K562 (cell line): ENCODE measurements around the gene HDLBP. TPM values are rescaled to one million over a fixed set of nuclear protein-coding genes. Genes with fewer than 3 reads are reported as not detected.

Experiments used
- ATAC-seq: fragments of 200-7000 bp; cut with Tn5 transposase; 3 replicates; pipeline ENCODE4 v1.9.1; 2020; ENCODE audit warnings: moderate library complexity
- BruUV-seq: library from RNA; stranded (reverse); fragments of 400-500 nt; replicated peaks from 2 replicates; lab custom pipeline; 2021; lab: Mats Ljungman, UMichigan
- CTCF ChIA-PET: fragments of 300-600 bp; formaldehyde crosslinking; extraction: SDS; loops from one replicate; lab custom pipeline; 2021; ENCODE audit warnings: low intra/inter-chr PET ratio; lab: Yijun Ruan, JAX
- POLR2A ChIA-PET: fragments of 300-600, 350-650 bp; sonication (Branson Sonifier 250); formaldehyde crosslinking; extraction: SDS; loops from one replicate; lab custom pipeline; 2021; ENCODE audit warnings: antibody characterized with exemption, inconsistent platforms; lab: Yijun Ruan, JAX
- DNase-seq, 4 experiments: peaks; one replicate each; pipeline versions ENCODE4 v3.0.0 to v3.0.0-alpha.2; 2011 to 2018; ENCODE audit warnings: low spot score in 3 of 4, mixed read lengths in 3 of 4; ENCODE audit errors: extremely low read depth in 1 of 4
- FAIRE-seq: peaks from 2 replicates; lab custom pipeline; 2011; peaks lifted over from hg19 to GRCh38; lab: Jason Lieb, UNC
- H2AFZ ChIP-seq: 2 replicates; pipeline ENCODE4 v1.6.0; 2011; ENCODE audit warnings: low read depth, low read length, control low read depth, inconsistent platforms
- H3K27ac ChIP-seq: fragments of 200-600 bp; 3 replicates; pipeline ENCODE4 v1.8.0; 2011; ENCODE audit warnings: low read depth, mild to moderate bottlenecking, control low read depth, inconsistent platforms, low read length, moderate library complexity, mixed read lengths; ENCODE audit errors: extremely low read depth
- H3K27me3 ChIP-seq, 2 experiments: fragments of 300-600 bp in 1 of 2; 2 replicates in 1 of 2; 3 replicates in 1 of 2; pipeline versions ENCODE4 v1.6.0 to v1.8.0; 2011; ENCODE audit warnings: inconsistent platforms in 2 of 2, low read length in 2 of 2, mild to moderate bottlenecking in 1 of 2, mixed read lengths in 1 of 2, moderate library complexity in 1 of 2; ENCODE audit not compliant: control insufficient read depth in 2 of 2, insufficient read depth in 2 of 2
- H3K36me3 ChIP-seq: fragments of 300-600 bp; 3 replicates; pipeline ENCODE4 v1.8.0; 2011; ENCODE audit warnings: mild to moderate bottlenecking, low read length, inconsistent platforms; ENCODE audit not compliant: control insufficient read depth, insufficient read depth
- H3K4me1 ChIP-seq, 2 experiments: fragments of 200-600 bp in 1 of 2; replicated peaks in 1 of 2; 2 replicates in 1 of 2; 3 replicates in 1 of 2; pipeline versions ENCODE4 v1.5.1 to v1.8.0; 2011; ENCODE audit warnings: inconsistent platforms in 2 of 2, low read length in 2 of 2, mild to moderate bottlenecking in 1 of 2, mixed read lengths in 1 of 2, moderate library complexity in 1 of 2; ENCODE audit not compliant: control insufficient read depth in 2 of 2, insufficient read depth in 2 of 2
- H3K4me2 ChIP-seq: 2 replicates; pipeline ENCODE4 v1.6.1; 2011; ENCODE audit warnings: low read length, control low read depth, inconsistent platforms, mixed read lengths; ENCODE audit not compliant: insufficient read depth
- H3K4me3 ChIP-seq: fragments of 200-600 bp; sonication (generic), shearing (Covaris generic); 2 replicates; pipeline ENCODE4 v1.5.1; 2016; ENCODE audit warnings: control low read depth, inconsistent platforms
- H3K79me2 ChIP-seq: fragments of 200-600 bp; 3 replicates; pipeline ENCODE4 v1.8.0; 2011; ENCODE audit warnings: low read length, inconsistent platforms; ENCODE audit not compliant: control insufficient read depth, insufficient read depth
- H3K9ac ChIP-seq, 2 experiments: 2 replicates each; pipeline versions ENCODE4 v1.6.0 to v1.6.1; 2011; ENCODE audit warnings: low read depth in 2 of 2, low read length in 2 of 2, control low read depth in 1 of 2, inconsistent platforms in 1 of 2, mild to moderate bottlenecking in 1 of 2, mixed read lengths in 1 of 2; ENCODE audit not compliant: insufficient read depth in 1 of 2
- H3K9me1 ChIP-seq: one replicate; pipeline ENCODE4 v1.6.0; 2011; ENCODE audit warnings: inconsistent platforms, mild to moderate bottlenecking, low read length, moderate library complexity; ENCODE audit not compliant: control insufficient read depth, insufficient read depth
- H3K9me3 ChIP-seq: replicated peaks from 2 replicates; pipeline ENCODE4 v1.5.1; 2011; ENCODE audit warnings: low read depth, low read length, inconsistent platforms; ENCODE audit not compliant: control insufficient read depth, insufficient read depth
- H4K20me1 ChIP-seq: replicated peaks from 2 replicates; pipeline ENCODE4 v1.6.1; 2011; ENCODE audit warnings: low read length, inconsistent platforms, mixed read lengths; ENCODE audit not compliant: control insufficient read depth, insufficient read depth
- CBX8 ChIP-seq: fragments of 200-600 bp; sonication (generic); IDR thresholded peaks from 2 replicates; pipeline ENCODE4 v1.6.1; 2012; ENCODE audit warnings: borderline replicate concordance, mixed run types, low read depth, mild to moderate bottlenecking, moderate library complexity, mixed read lengths, low read length, control low read depth, inconsistent platforms; ENCODE audit not compliant: poor library complexity, severe bottlenecking; ENCODE audit errors: extremely low read depth
- DACH1 ChIP-seq: fragments of 450-650 bp; IDR thresholded peaks from 2 replicates; pipeline ENCODE4 v1.6.1; 2018; ENCODE audit not compliant: partially characterized antibody
- DMBX1 ChIP-seq: fragments of 250-450 bp; sonication (Bioruptor Pico); IDR thresholded peaks from 2 replicates; pipeline ENCODE4 v1.8.0; 2022; ENCODE audit warnings: inconsistent platforms, mild to moderate bottlenecking, moderate library complexity, borderline replicate concordance
- FOS ChIP-seq: IDR thresholded peaks from 3 replicates; pipeline ENCODE4 v1.6.1; 2011; ENCODE audit not compliant: insufficient read length; ENCODE audit errors: extremely low read depth
- KLF16 ChIP-seq: IDR thresholded peaks from 2 replicates; pipeline ENCODE4 v1.6.1; 2016; ENCODE audit warnings: antibody characterized with exemption
- MCM3 ChIP-seq: fragments of 450-650 bp; IDR thresholded peaks from 2 replicates; pipeline ENCODE4 v1.6.1; 2016
- SMAD1 ChIP-seq: fragments of 150-350 bp; IDR thresholded peaks from 2 replicates; pipeline ENCODE4 v1.6.1; 2014; ENCODE audit warnings: low read length, low read depth; ENCODE audit not compliant: partially characterized antibody
- TARDBP ChIP-seq: fragments of 450-650 bp; IDR thresholded peaks from 2 replicates; pipeline ENCODE4 v1.6.1; 2016
- ZNF143 ChIP-seq: sonication (generic); formaldehyde crosslinking; IDR thresholded peaks from 2 replicates; pipeline ENCODE4 v1.9.0; 2022; ENCODE audit warnings: mild to moderate bottlenecking, missing genetic modification reagents
- ZNF561 ChIP-seq: fragments of 450-650 bp; formaldehyde crosslinking; conservative IDR thresholded peaks from 2 replicates; pipeline ENCODE4 v1.4.0; 2020; ENCODE audit warnings: mild to moderate bottlenecking, moderate library complexity
- WGBS: fragments of 100-300 bp; shearing (Covaris generic); methylation state at CpG from one replicate; pipeline ENCODE4 v1.1.6; 2016; ENCODE audit warnings: low coverage, mixed read lengths; ENCODE audit not compliant: insufficient coverage; ENCODE audit errors: missing lambda C conversion rate; 5-methylcytosine and 5-hydroxymethylcytosine counted together
- in situ Hi-C: fragments of 300-500 bp; cut with MboI; formaldehyde crosslinking; loops from 4 replicates; pipeline ENCODE4 v1.15.0; 2018; ENCODE audit warnings: inconsistent platforms, mixed read lengths
- intact Hi-C: fragments of 100-400 bp; cut with micrococcal nuclease; formaldehyde crosslinking; loops from 2 replicates; pipeline ENCODE4 v1.14.2; 2022
- polyA plus RNA-seq, 8 experiments: library from polyadenylated mRNA; depleted of rRNA in 4 of 8; stranded (reverse) in 5 of 8; unstranded in 3 of 8; fragments of >200 nt; fragmentation: Nextera tagmentation in 2 of 8; fragmentation: Illumina TruSeq in 1 of 8; extraction: Ambion mirVana in 2 of 8; extraction: Trizol in 1 of 8; gene quantifications; 2 replicates each; pipeline versions ENCODE4 v1.2.1 to v1.2.3, GENCODE V29; 2011 to 2014; ENCODE audit warnings: inconsistent platforms in 1 of 8, missing spikeins in 1 of 8
- total RNA-seq, 7 experiments: library from RNA; depleted of rRNA in 6 of 7; stranded (reverse); fragments of >200 nt in 6 of 7; fragmentation: Illumina TruSeq in 2 of 7; extraction: Trizol in 2 of 7; gene quantifications; 2 replicates each; pipeline versions ENCODE4 v1.2.1 to v1.2.3, GENCODE V29; 2011 to 2021; ENCODE audit warnings: low replicate concordance in 1 of 7
- TF ChIP-seq, protein P1 (sequence below): sonication (generic); IDR thresholded peaks from 2 replicates; pipeline ENCODE4 v1.6.1; 2016
- TF ChIP-seq, protein P2 (sequence below): fragments of 250-450 bp; sonication (Bioruptor Pico); IDR thresholded peaks from 2 replicates; pipeline ENCODE4 v1.6.1; 2021; ENCODE audit warnings: mild to moderate bottlenecking
- TF ChIP-seq, protein P3 (sequence below): sonication (generic); formaldehyde crosslinking; IDR thresholded peaks from 2 replicates; pipeline ENCODE4 v1.9.0; 2022; ENCODE audit warnings: mild to moderate bottlenecking, missing genetic modification reagents

Gene HDLBP
- total and polyA plus RNA-seq, 9 of the 15 experiments (the other 6 are each of a cell fraction or from before 2014, with no cell fraction given) = 24.4 to 378 (median 146) TPM

DNA sequence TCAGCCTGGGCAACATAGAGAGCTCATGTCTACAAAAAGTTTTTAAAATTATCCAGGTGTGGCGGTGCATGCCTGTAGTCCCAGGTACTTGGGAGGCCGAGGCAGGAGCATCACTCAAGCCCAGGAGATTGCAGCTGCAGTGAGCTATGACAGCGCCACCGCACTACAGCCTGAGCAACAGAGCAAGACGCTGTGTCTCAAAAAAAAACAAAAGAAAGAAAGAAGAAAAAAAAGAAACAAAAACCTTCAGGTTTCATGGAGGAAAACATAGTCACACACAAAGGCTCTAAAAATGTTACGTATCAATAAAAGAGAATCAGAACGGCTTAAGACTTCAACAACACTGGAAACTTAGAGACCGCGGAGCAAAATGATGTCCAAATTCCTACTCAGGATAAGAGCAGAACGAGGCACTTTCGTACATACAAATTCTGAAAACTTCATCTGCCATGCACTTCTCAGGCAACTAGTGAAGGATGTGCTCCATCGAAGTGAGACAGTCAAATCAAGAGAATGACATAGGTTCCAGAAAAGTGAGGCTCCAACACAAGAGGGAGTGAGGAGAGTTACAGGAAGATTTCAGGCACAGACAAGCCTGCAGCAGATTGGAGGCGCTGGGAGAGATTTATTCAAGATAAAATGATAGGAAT, 4.4 kb downstream of the HDLBP start:
- no TSS peak for BruUV-seq
- no peak for FAIRE-seq
- no peak overlapping the region for H3K4me3 ChIP-seq
- peaks cover 10% of the 10 kb centered on the region for H4K20me1 ChIP-seq
- peaks cover 95% of the 10 kb centered on the region for H3K79me2 ChIP-seq
- H3K4me2 ChIP-seq = no peak overlapping the region
- 76% methylated on average over 11 of the region's 13 CpGs for WGBS
- peaks cover 30% of the 10 kb centered on the region for H3K36me3 ChIP-seq
- no peaks in the 10 kb centered on the region for H3K9me3 ChIP-seq
- POLR2A ChIA-PET = interaction anchor here (0.6 kb wide), 1 partner anchor 63 kb away, joined by 3 read pairs; no protein-coding TSS in a partner anchor
- CTCF ChIA-PET = no interaction called here
- no peak for ATAC-seq
- H3K9ac ChIP-seq = no peak overlapping the region
- intact Hi-C loops = no loop called here
- no peaks in the 10 kb centered on the region for H3K27me3 ChIP-seq
- H3K27ac ChIP-seq = no peak overlapping the region
- no peak overlapping the region for H2AFZ ChIP-seq
- peaks cover 19 to 33% of the 10 kb centered on the region in 2 experiments; a peak in 4 of 5 replicates for H3K4me1 ChIP-seq
- DNase-seq = no peak
- H3K9me1 ChIP-seq = no peaks in the 10 kb centered on the region
- TF ChIP-seq ZNF143 (CRISPR knock-in tag) (no peak), KLF16 (no peak), CBX8 (no peak), ZNF561 (no peak), SMAD1 (no peak), MCM3 (no peak), DACH1 (no peak), TARDBP (no peak), FOS (no peak), DMBX1 (CRISPR knock-in tag) (no peak)
- TF ChIP-seq, protein P1, sequence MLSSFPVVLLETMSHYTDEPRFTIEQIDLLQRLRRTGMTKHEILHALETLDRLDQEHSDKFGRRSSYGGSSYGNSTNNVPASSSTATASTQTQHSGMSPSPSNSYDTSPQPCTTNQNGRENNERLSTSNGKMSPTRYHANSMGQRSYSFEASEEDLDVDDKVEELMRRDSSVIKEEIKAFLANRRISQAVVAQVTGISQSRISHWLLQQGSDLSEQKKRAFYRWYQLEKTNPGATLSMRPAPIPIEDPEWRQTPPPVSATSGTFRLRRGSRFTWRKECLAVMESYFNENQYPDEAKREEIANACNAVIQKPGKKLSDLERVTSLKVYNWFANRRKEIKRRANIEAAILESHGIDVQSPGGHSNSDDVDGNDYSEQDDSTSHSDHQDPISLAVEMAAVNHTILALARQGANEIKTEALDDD = no peak
- TF ChIP-seq, protein P2, sequence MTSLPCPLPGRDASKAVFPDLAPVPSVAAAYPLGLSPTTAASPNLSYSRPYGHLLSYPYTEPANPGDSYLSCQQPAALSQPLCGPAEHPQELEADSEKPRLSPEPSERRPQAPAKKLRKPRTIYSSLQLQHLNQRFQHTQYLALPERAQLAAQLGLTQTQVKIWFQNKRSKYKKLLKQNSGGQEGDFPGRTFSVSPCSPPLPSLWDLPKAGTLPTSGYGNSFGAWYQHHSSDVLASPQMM (CRISPR knock-in tag) = no peak
- TF ChIP-seq, protein P3, sequence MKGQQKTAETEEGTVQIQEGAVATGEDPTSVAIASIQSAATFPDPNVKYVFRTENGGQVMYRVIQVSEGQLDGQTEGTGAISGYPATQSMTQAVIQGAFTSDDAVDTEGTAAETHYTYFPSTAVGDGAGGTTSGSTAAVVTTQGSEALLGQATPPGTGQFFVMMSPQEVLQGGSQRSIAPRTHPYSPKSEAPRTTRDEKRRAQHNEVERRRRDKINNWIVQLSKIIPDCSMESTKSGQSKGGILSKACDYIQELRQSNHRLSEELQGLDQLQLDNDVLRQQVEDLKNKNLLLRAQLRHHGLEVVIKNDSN = no peak
- in situ Hi-C loops = no loop called here
